Measurements from ENCODE around the gene CEL. TPM values are rescaled to one million over a fixed set of nuclear protein-coding genes. Genes with fewer than 3 reads are reported as not detected.

The CEL gene
- total and polyA plus RNA-seq, 10 of the 15 experiments (the other 5 are each of a cell fraction or from before 2014, with no cell fraction given) = 0.05 to 4.1 (median 0.29) TPM; not detected in 2

DNA sequence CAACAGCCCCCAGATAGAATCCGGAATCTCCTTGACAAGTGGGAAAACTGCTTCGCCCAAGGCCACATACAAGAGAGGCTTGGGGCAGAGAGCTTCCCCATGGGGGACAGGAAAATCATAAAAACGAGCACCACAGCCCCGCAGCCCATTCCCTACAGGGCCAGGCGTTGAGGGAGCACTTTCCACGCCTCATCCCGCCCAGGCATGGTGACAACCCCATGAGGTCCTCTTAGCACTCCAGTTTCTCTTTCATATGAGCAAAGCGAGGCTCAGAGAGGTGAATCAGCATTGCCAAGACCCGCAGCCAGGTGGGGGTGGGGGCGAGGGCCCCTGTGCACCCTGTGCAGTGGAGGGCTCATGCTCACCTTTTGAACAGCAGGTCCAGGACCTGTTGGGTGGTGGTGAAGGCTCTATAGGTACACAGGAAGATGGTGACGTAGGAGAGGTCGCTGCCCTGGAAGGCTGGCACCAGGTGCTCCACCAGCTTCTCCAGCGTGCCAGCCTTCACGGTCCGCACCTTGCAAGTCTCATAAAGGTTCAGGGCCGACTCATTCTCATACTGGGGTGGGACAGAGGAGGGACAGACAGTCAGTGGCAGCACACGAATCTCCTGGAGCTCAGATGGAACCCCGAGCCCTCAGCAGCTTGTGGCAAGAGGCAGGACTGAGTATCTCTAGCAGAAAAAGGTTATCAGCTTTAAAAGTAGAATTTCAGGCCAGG lies 48.3 kb downstream of the CEL start:
- WGBS (ENCODE audit: insufficient coverage, insufficient replicate concordance, low lambda C conversion rate, missing lambda C conversion rate) = 84% methylated on average over 18 of the region's 18 CpGs
- Histone ChIP-seq H3K9ac (ENCODE audit: control insufficient read depth, insufficient read depth, low read length) (no peak overlapping the region), H3K27me3 (replicated peaks in 1 of 2; ENCODE audit: control insufficient read depth in 2 of 2, insufficient read depth in 2 of 2, low read length in 1 of 2) (no peaks in the 10 kb centered on the region), H3K9me3 (replicated peaks; ENCODE audit: control insufficient read depth, insufficient read depth, low read length) (no peaks in the 10 kb centered on the region), H3K79me2 (ENCODE audit: control insufficient read depth, insufficient read depth, low read length) (peaks cover 28% of the 10 kb centered on the region), H4K20me1 (ENCODE audit: control insufficient read depth, insufficient read depth) (no peaks in the 10 kb centered on the region), H3K4me2 (ENCODE audit: control insufficient read depth, insufficient read depth) (no peak overlapping the region), H2AFZ (ENCODE audit: control insufficient read depth, low read depth, low read length) (no peak overlapping the region), H3K36me3 (ENCODE audit: control insufficient read depth in 2 of 2, insufficient read depth in 2 of 2, low read length in 1 of 2) (peaks cover 20 to 25% of the 10 kb centered on the region in 2 experiments), H3K4me1 (ENCODE audit: control insufficient read depth, insufficient read depth, low read length) (peaks cover 29% of the 10 kb centered on the region), H3K27ac (ENCODE audit: control insufficient read depth, insufficient read depth) (no peak overlapping the region), H3K4me3 (no peak overlapping the region)
- RAD21 ChIA-PET (ENCODE audit: unreplicated experiment) = interaction anchor here (0.5 to 14.4 kb wide), 2 partner anchors 36 to 136 kb away, joined by 3 to 219 read pairs; no protein-coding TSS in a partner anchor
- intact Hi-C loops (cut with micrococcal nuclease; ENCODE audit: unreplicated experiment) = no loop called here
- no TSS peak for BruUV-seq (replicated peaks)
- TF ChIP-seq PML (IDR thresholded peaks at IDR 0.05; ENCODE audit: low read length) (no peak), RBBP5 (conservative IDR thresholded peaks at IDR 0.05) (no peak), ZNF622 (IDR thresholded peaks at IDR 0.05) (no peak), SP1 (IDR thresholded peaks at IDR 0.05; ENCODE audit: low read depth, low read length) (no peak), NBN (IDR thresholded peaks at IDR 0.05) (no peak), WRNIP1 (IDR thresholded peaks at IDR 0.05; ENCODE audit: borderline replicate concordance, low read depth, low read length) (no peak), ELK1 (IDR thresholded peaks at IDR 0.05; ENCODE audit: low read depth, low read length) (no peak), NRF1 (conservative IDR thresholded peaks at IDR 0.05; ENCODE audit: low read depth, low read length) (no peak), CUX1 (IDR thresholded peaks at IDR 0.05; ENCODE audit: insufficient replicate concordance, low read depth, low read length) (no peak), RB1 (IDR thresholded peaks at IDR 0.05; ENCODE audit: borderline replicate concordance) (no peak), HSF1 (IDR thresholded peaks at IDR 0.05; ENCODE audit: low read depth, low read length) (no peak), HDGF (IDR thresholded peaks at IDR 0.05) (no peak), PAX5 (IDR thresholded peaks at IDR 0.05; ENCODE audit: borderline replicate concordance, low read depth, low read length) (no peak), ZNF217 (IDR thresholded peaks at IDR 0.05) (no peak), KDM1A (IDR thresholded peaks at IDR 0.05; ENCODE audit: borderline replicate concordance) (no peak), NFYB (IDR thresholded peaks at IDR 0.05; ENCODE audit: insufficient read depth, low read depth, low read length) (no peak)
- SMC1A ChIA-PET (ENCODE audit: uncharacterized antibody, unreplicated experiment) = interaction anchor here (0.9 to 1.3 kb wide), 2 partner anchors 24 to 34 kb away, joined by 5 to 6 read pairs; no protein-coding TSS in a partner anchor
- FAIRE-seq (no peak), DNase-seq (ENCODE audit: low read depth, low spot score) (no peak), ATAC-seq (no peak)
- POLR2A ChIA-PET = interaction anchor here (0.9 kb wide), 1 partner anchor 9 kb away, joined by 4 read pairs; no protein-coding TSS in a partner anchor
- in situ Hi-C loops (cut with MboI) = loop anchor here (5.0 kb wide), 1 partner anchor 37 kb away; no protein-coding TSS in a partner anchor
- CTCF ChIA-PET = interaction anchor here (22.5 kb wide), 1 partner anchor 36 kb away, joined by 401 read pairs; no protein-coding TSS in a partner anchor
